GM19463 (cell line): ENCODE results near the gene GAP43.

ENCODE experiments used
- ATAC-seq: cut with Tn5 transposase; IDR thresholded peaks from one replicate; pipeline ENCODE4 v1.9.1; 2021; ENCODE audit warnings: mild to moderate bottlenecking, moderate library complexity; ENCODE audit not compliant: unreplicated experiment

GAP43 gene

GRCh38 chr3:115626721-115627120, 3.4 kb downstream of the GAP43 start:
- ATAC-seq = no peak

- ATAC-seq = peak; percentile 74
These were observed 4.1 kb downstream of the GAP43 start for GRCh38 chr3:115627180-115628074.

GRCh38 chr3:115628075-115628412, 4.7 kb downstream of the GAP43 start:
- peak; percentile 34 for ATAC-seq

- no peak for ATAC-seq
These were observed 7.5 kb downstream of the GAP43 start for GRCh38 chr3:115630850-115631249.

- ATAC-seq = no peak
These were observed 8.7 kb downstream of the GAP43 start for GRCh38 chr3:115632026-115632425.

GRCh38 chr3:115633467-115633866, 10.2 kb downstream of the GAP43 start:
- ATAC-seq = peak; percentile 60

- ATAC-seq = no peak
These were observed 10.7 kb downstream of the GAP43 start for GRCh38 chr3:115634052-115634451.

- ATAC-seq = no peak
These were observed 12.1 kb downstream of the GAP43 start for GRCh38 chr3:115635406-115635805.

- no peak for ATAC-seq
These were observed 14.9 kb downstream of the GAP43 start for GRCh38 chr3:115638241-115638640.

GRCh38 chr3:115638991-115639390, 15.7 kb downstream of the GAP43 start:
- no peak for ATAC-seq

- no peak for ATAC-seq
These were observed 21.1 kb downstream of the GAP43 start for GRCh38 chr3:115644391-115644790.

- ATAC-seq = no peak
These were observed 22.8 kb downstream of the GAP43 start for GRCh38 chr3:115646027-115646690.

GRCh38 chr3:115648559-115648958, 25.2 kb downstream of the GAP43 start:
- no peak for ATAC-seq

- ATAC-seq = peak; percentile 37
These were observed 27.8 kb downstream of the GAP43 start for GRCh38 chr3:115651087-115651486.

GRCh38 chr3:115651599-115651998, 28.3 kb downstream of the GAP43 start:
- ATAC-seq = peak; percentile 31

GRCh38 chr3:115652738-115653137, 29.4 kb downstream of the GAP43 start:
- ATAC-seq = peak; percentile 71

GRCh38 chr3:115655761-115656282, 32.5 kb downstream of the GAP43 start:
- no peak for ATAC-seq

- no peak for ATAC-seq
These were observed 33.9 kb downstream of the GAP43 start for GRCh38 chr3:115657168-115657567.

GRCh38 chr3:115658032-115658336, 34.7 kb downstream of the GAP43 start:
- no peak for ATAC-seq

GRCh38 chr3:115658337-115659181, 35.2 kb downstream of the GAP43 start:
- ATAC-seq = peak; percentile 83
